HG02870 (cell line): Measurements from ENCODE around the gene ADM5.

Experiments used
- ATAC-seq: cut with Tn5 transposase; IDR thresholded peaks from one replicate; pipeline ENCODE4 v1.9.1; 2021; ENCODE audit warnings: mild to moderate bottlenecking, moderate library complexity; ENCODE audit not compliant: unreplicated experiment

Gene ADM5

DNA sequence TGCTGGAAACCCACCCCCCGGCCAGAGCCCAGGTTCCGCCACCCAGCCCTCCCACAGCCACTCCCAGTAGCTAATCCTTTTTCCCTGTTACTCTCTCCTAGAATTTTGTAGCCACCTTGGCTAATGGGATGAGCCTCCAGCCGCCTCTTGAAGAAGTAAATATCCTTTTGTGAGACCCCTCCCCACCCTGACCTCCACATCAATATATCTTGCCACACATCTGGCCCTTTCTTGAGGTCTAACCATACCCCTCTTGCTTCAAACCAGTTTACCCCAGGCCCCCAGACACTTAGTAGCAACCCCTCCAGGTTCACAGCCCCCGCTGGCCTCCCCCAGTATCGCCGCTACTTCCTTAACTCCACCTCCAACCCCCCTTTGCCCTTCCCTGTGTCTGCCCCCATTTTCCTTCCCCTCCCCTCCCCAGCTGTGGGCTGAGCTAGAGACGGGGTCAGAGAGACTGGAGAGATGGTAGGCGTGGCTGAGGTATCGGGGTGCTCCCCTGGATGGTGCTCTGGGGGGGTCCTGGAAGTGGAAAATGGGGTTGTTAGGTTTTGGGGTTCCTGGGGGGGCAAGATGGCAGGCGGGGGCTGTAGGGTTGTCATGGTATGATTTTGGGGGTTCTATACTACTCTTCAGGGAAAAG lies 9.5 kb upstream of the ADM5 start:
- ATAC-seq: no peak

DNA sequence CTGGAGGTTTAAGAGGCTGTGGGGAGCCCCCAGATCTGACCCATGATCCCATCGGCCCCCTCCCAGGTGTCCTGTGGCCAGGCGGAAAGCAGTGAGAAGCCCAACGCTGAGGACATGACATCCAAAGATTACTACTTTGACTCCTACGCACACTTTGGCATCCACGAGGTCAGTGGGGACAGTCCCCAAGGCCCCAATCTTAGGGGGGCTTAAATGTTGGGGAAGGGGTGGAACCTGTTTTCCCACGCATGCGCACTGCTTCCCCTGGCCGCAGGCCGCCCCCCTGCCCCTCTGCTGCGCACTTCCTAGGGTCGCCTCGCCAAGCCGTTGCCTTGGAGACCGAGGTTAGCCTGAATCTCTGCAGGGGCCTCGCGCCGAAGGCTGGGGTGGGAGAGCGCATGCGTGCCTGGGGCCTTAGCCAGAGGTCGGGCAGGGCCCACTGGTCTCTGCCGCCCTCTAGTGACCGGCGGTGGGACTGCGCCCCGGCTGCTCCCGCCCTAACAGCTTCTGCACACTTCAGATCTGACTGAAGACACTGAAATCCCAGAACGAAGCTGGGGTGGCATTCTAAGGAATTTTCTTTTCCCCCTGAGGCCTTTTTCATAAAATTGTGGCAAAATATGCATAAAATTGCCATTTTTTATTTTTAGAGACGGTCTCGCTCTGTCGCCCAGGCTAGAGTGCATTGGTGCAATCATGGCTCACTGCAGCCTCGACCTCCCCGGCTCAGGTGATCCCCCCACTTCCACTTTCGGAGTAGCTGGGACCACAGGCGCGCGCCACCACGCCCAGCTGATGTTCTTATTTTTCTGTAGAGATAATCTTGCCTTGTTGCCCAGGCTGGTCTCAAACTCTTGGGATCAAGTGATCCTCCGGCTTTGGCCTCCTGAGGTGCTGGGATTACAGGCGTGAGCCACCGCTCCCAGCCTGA lies 8.7 kb upstream of the ADM5 start:
- no peak for ATAC-seq

DNA sequence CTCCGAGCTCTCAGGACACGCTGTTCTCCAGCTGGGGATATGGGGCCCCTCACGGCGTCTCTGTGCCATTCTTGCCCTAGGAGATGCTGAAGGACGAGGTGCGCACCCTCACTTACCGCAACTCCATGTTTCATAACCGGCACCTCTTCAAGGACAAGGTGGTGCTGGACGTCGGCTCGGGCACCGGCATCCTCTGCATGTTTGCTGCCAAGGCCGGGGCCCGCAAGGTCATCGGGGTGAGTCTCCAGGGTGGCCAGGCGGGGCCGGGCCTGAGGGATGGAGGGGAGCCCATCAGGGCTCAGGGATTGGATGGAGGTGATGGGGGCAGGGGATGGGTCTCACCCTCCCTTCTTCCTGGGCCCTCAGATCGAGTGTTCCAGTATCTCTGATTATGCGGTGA lies 7.6 kb upstream of the ADM5 start:
- ATAC-seq: no peak

DNA sequence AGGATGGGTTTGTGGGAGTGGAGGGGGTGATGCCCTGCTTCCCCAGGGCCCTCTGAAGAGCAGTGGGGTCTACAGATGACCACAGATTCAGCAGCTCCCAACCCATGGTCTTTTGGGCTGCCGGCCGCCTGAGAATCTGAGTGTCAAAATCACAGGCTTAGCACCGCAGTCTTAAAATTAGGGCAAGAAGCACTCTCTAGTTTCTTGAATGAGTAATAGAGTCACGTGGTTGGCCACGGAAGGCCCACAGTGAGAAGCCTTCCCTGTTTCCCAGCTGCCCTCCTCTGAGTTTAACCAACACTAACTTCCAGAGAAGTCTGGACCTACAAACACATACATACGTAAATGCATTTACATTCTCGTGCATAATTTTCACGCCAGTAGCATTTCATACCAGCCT lies 7.1 kb upstream of the ADM5 start:
- ATAC-seq: no peak

DNA sequence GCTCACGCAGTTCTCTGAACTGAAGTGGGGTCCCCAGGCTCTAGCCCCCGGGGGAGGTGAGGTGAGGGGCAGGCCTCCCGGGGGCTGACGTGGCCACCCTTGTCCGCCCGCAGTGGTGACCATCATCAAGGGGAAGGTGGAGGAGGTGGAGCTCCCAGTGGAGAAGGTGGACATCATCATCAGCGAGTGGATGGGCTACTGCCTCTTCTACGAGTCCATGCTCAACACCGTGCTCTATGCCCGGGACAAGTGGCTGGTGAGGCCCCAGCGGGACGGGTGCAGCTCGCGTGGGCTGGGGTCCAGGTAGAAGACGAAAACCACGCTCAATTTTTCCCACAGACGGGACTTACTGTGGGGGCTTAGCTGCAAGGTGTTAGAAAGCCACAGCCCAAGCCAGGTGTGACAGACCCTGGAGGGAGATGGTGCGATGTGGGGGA lies 5.6 kb upstream of the ADM5 start:
- ATAC-seq: no peak

DNA sequence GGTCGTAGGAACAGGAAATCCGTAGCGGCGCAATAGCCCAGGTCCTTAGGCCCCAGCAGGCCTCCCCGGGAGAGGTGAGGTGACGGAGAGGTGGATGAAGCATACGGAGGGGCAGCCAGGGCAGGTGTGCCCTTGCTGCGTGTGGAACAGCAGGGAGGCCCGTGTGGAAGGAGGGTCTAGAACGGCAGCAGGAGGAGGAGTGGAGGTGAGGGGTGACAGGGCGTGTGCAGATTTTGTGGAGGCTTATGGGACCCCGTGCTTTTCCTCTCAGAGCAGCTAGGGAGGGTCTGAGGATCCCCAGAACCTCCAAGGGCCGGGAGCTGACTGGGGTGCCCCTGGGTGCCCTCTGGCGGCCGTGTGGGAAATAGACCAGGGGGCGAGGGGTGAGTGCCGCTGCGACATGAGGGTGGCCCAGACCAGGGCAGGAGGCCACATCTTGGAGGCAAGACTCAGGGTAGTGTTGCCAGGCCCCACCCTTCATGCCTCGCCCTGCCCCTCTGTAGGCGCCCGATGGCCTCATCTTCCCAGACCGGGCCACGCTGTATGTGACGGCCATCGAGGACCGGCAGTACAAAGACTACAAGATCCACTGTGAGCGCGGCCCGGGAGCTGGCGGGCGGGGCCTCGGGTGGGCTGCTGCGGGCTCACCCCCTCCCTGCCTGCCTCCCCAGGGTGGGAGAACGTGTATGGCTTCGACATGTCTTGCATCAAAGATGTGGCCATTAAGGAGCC lies 5.0 kb upstream of the ADM5 start:
- no peak for ATAC-seq

- no peak for ATAC-seq
These were observed 4.3 kb upstream of the ADM5 start for GRCh38 chr19:49684983-49685553.

DNA sequence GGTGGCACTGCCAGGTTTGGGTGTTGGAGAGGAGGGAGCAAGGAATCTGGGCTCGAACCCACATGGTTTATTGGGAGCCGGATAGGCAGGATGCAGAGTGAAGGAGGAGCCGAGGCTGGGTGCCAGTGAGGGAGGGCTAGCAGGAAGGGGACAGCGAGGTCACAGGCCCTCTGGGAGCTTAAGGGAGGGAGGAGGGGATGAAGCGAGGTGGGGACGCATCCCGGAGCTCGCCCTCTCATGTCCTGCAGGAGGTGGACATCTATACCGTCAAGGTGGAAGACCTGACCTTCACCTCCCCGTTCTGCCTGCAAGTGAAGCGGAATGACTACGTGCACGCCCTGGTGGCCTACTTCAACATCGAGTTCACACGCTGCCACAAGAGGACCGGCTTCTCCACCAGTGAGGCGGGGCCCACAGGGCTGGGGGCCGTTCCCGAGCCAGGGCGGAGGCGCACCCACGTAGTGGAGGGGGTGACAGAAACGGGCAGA lies 3.5 kb upstream of the ADM5 start:
- no peak for ATAC-seq

DNA sequence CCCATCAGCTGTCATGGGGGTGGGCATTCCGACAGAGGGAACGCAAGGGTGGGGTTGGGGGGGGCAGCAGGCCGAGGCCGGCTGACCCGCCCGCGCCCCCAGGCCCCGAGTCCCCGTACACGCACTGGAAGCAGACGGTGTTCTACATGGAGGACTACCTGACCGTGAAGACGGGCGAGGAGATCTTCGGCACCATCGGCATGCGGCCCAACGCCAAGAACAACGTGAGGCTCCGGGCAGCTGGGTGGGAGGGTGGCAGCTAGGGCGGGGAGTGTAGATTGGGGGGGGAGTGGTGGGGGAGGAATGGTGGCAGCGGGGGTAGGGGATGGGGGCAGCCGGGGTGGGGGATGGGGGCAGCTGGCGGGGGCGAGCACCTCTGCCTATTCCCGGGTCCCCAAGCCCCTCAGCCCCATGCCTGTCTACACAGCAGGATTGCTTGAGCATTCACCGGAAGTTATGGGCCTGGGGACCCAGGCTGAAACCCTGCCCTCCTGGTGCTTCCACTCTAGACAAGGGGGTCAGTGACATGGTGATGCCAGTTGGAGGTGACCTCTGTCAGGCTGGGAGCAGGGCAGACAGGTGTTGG lies 2.8 kb upstream of the ADM5 start:
- no peak for ATAC-seq

- ATAC-seq: no peak
These were observed 2.2 kb upstream of the ADM5 start for GRCh38 chr19:49687150-49687549.

DNA sequence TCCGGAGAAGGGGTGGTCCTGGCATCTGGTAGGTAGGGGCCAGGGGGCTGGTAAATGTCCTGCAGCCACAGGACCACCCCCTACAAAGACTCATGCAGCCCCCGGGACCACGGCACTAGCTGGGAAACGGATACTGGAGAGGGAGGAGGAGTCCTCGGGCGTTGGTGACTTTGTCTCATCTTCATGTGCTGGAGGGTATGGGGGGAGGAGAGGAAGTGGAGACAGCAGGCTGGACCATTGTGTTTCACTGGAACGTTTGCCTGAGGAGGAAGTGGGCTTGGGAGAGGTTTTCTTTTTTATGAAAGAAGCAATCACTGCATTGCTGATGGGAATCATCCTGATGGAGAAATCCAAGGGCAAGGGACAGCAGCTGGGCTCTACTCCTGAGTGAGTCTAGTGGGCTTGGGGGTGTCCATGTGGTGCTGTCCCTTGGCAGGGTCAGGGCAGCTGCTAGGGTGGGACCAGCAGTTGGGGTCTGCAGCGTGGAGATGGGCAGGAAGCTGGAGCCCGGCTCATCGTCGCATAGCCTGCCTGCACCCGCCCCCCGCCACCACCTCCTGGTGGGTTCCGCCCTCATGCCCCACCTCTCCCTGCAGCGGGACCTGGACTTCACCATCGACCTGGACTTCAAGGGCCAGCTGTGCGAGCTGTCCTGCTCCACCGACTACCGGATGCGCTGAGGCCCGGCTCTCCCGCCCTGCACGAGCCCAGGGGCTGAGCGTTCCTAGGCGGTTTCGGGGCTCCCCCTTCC lies 1.7 kb upstream of the ADM5 start:
- no peak for ATAC-seq

- ATAC-seq: no peak
These were observed 762 bp upstream of the ADM5 start for GRCh38 chr19:49688531-49689132.

GRCh38 chr19:49690079-49690655 lies 773 bp downstream of the ADM5 start:
- no peak for ATAC-seq

GRCh38 chr19:49690656-49691242 lies 1.4 kb downstream of the ADM5 start, which contains the start of gene CPT1C:
Gene CPT1C (plus strand): TSS chr19:49691116. CDS start chr19:49692253, 1,137 bp downstream.
- no peak for ATAC-seq

DNA sequence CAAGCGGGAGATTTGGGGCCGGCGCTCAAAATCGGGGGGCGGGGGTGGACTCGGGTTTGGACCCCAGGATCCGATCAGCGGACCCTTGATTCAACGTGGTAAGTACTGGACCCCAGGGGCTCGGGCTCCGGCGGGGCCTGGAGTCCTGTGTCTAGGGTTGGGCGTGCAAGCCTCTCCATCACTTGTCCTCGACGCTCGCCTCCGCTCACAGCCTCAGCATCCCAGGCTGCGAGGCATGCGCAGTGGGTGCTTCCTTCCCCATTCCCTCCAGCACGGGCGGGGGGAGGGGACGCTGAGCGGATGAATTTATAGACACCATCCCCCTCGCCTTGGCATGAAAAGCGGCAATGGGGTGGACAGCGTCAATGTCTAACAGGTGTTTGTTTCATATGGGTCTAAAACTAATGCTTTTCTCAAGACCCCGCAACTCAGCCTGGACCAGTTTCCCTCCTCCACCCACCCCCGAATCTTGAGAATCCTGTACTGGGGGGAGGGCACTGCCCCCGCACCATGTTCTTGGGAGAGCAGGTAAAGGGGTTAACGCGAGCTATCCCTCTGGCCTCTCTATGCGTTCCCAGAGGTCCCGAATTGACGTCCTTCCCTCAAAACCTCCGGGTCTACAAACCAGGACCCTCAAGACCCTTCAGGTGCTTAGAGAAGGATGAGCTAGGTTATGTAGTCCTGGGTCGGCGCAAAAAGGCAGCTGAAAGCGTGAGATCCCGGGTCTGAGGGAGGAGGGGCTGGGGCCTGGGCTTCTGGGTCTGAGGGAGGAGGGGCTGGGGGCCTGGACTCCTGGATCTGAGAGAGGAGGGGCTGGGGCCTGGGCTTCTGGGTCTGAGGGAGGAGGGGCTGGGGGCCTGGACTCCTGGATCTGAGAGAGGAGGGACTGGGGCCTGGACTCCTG lies 2.1 kb downstream of the ADM5 start:
- no peak for ATAC-seq

- no peak for ATAC-seq
These were observed 2.7 kb downstream of the ADM5 start for GRCh38 chr19:49692147-49692506.

DNA sequence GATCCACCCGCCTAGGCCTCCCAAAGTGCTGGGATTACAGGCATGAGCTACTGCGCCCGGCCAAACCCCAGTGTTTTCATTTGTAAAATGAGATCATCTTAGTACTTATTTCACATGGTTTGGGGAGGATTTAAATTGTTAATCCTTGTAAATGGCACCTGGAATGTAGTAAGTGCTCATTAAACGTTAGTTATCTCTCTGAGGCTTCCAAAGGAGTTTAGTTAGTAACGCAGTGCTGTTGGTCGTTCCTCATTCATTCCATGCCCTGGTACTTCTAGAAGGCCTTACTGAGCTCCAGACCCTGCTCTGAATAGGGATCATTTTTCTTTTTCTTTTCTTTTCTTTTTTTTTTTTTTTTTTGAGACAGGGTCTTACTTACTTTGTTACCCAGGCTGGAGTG lies 6.7 kb downstream of the ADM5 start:
- ATAC-seq: no peak

DNA sequence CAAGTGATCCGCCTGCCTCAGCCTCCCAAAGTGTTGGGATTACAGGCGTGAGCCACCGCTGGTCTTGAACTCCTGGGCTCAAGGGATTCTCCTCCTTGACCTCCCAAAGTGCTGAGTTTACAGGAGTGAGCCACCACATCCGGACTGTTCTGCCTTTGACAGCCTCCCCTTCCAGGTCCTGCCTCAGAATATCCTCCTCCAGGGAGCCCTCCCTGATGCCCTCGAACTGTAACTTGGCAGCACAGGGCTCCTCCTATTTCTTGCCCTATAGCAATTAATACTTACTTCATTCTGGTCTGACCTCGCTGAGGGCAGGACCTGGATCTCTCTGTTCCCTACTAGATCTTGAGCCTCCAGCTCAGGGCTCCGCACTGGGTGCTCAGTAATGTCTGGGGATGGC lies 7.5 kb downstream of the ADM5 start:
- no peak for ATAC-seq
